Esophagus muscularis mucosa (tissue), 4 donors: Measurements from ENCODE around the gene ACTR6.

Experiments
- EP300 ChIP-seq: sonication (generic); formaldehyde crosslinking; IDR thresholded peaks from one replicate; pipeline ENCODE4 v1.6.1; 2017; ENCODE audit warnings: antibody characterized with exemption
- POLR2A ChIP-seq: fragments of 450-650 bp; IDR thresholded peaks from one replicate; pipeline ENCODE4 v1.6.1; 2017; ENCODE audit warnings: antibody characterized with exemption, moderate library complexity, mild to moderate bottlenecking, low read depth
- TF ChIP-seq, protein P1 (sequence below), 3 experiments: fragments of 200-600 bp in 2 of 3; fragments of 450-650 bp in 1 of 3; sonication (generic) in 2 of 3; IDR thresholded peaks; one replicate each; pipeline ENCODE4 v1.5.1; 2017 to 2019; ENCODE audit warnings: antibody characterized with exemption in 3 of 3, mild to moderate bottlenecking in 2 of 3, moderate library complexity in 1 of 3

GRCh38 chr12:100229876-100230275 is 29.3 kb downstream of the ACTR6 start:
- TF ChIP-seq, protein P1, sequence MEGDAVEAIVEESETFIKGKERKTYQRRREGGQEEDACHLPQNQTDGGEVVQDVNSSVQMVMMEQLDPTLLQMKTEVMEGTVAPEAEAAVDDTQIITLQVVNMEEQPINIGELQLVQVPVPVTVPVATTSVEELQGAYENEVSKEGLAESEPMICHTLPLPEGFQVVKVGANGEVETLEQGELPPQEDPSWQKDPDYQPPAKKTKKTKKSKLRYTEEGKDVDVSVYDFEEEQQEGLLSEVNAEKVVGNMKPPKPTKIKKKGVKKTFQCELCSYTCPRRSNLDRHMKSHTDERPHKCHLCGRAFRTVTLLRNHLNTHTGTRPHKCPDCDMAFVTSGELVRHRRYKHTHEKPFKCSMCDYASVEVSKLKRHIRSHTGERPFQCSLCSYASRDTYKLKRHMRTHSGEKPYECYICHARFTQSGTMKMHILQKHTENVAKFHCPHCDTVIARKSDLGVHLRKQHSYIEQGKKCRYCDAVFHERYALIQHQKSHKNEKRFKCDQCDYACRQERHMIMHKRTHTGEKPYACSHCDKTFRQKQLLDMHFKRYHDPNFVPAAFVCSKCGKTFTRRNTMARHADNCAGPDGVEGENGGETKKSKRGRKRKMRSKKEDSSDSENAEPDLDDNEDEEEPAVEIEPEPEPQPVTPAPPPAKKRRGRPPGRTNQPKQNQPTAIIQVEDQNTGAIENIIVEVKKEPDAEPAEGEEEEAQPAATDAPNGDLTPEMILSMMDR (IDR thresholded peaks at IDR 0.05), result no peak
- no peak for TF ChIP-seq EP300
- no peak for TF ChIP-seq POLR2A
